Measurements from ENCODE around the gene CRHR1. TPM values are rescaled to one million over a fixed set of nuclear protein-coding genes. Genes with fewer than 3 reads are reported as not detected.

CRHR1 gene
- total RNA-seq, 1 experiment from 2014 or later, result 0.15 TPM

DNA sequence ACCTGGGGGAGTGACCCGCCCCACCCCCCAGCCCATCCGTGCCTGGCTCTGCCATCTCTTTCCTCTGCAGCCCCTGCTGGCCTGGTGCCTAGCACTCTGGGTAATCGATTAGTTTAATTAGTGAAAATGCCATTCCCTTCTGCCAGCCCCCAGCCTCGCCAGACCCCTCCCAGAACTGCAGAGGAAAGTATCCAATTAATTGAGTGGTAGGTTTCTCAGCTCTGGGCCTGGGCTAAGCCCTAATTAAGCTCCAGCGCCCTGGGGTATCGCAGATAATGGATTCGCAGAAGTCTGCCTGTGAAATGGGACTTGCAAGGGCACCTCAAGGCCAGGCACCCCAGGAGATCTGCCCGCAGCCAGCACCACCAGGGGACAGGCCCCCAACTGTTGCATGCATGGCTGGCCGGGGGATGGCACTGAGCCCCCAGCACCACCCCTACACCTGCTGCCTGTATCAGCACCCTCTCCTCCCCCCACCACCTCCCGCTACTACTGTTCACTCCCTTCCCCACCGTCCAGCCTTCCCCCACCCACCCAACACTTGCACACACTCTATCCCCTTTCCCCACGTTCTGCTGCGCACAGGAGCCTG is 40.9 kb downstream of the CRHR1 start:
- Histone ChIP-seq H3K4me3 (ENCODE audit: low read depth in 2 of 2, low read length in 2 of 2) (no peak overlapping the region), H3K9me3 (ENCODE audit: control insufficient read depth, insufficient read depth, low read depth, low read length) (no peaks in the 10 kb centered on the region), H3K36me3 (ENCODE audit: control insufficient read depth, insufficient read depth, low read length) (no peaks in the 10 kb centered on the region), H3K27me3 (ENCODE audit: control insufficient read depth, insufficient read depth, low read length) (no peaks in the 10 kb centered on the region), H3K27ac (ENCODE audit: low read length) (no peak overlapping the region), H3K4me1 (ENCODE audit: control insufficient read depth, insufficient read depth, low read length) (no peaks in the 10 kb centered on the region)
- intact Hi-C loops (cut with micrococcal nuclease; ENCODE audit: unreplicated experiment), result no loop called here
- TF ChIP-seq SIN3A (IDR thresholded peaks at IDR 0.05; ENCODE audit: borderline replicate concordance, insufficient read depth, low read depth, low read length) (no peak), TCF7L2 (IDR thresholded peaks at IDR 0.05; ENCODE audit: low read depth, low read length) (no peak)
- TF ChIP-seq, protein P1, sequence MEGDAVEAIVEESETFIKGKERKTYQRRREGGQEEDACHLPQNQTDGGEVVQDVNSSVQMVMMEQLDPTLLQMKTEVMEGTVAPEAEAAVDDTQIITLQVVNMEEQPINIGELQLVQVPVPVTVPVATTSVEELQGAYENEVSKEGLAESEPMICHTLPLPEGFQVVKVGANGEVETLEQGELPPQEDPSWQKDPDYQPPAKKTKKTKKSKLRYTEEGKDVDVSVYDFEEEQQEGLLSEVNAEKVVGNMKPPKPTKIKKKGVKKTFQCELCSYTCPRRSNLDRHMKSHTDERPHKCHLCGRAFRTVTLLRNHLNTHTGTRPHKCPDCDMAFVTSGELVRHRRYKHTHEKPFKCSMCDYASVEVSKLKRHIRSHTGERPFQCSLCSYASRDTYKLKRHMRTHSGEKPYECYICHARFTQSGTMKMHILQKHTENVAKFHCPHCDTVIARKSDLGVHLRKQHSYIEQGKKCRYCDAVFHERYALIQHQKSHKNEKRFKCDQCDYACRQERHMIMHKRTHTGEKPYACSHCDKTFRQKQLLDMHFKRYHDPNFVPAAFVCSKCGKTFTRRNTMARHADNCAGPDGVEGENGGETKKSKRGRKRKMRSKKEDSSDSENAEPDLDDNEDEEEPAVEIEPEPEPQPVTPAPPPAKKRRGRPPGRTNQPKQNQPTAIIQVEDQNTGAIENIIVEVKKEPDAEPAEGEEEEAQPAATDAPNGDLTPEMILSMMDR (IDR thresholded peaks at IDR 0.05), result no peak
- TF ChIP-seq, protein P2, sequence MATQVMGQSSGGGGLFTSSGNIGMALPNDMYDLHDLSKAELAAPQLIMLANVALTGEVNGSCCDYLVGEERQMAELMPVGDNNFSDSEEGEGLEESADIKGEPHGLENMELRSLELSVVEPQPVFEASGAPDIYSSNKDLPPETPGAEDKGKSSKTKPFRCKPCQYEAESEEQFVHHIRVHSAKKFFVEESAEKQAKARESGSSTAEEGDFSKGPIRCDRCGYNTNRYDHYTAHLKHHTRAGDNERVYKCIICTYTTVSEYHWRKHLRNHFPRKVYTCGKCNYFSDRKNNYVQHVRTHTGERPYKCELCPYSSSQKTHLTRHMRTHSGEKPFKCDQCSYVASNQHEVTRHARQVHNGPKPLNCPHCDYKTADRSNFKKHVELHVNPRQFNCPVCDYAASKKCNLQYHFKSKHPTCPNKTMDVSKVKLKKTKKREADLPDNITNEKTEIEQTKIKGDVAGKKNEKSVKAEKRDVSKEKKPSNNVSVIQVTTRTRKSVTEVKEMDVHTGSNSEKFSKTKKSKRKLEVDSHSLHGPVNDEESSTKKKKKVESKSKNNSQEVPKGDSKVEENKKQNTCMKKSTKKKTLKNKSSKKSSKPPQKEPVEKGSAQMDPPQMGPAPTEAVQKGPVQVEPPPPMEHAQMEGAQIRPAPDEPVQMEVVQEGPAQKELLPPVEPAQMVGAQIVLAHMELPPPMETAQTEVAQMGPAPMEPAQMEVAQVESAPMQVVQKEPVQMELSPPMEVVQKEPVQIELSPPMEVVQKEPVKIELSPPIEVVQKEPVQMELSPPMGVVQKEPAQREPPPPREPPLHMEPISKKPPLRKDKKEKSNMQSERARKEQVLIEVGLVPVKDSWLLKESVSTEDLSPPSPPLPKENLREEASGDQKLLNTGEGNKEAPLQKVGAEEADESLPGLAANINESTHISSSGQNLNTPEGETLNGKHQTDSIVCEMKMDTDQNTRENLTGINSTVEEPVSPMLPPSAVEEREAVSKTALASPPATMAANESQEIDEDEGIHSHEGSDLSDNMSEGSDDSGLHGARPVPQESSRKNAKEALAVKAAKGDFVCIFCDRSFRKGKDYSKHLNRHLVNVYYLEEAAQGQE (IDR thresholded peaks at IDR 0.05; ENCODE audit: insufficient read depth in 1 of 2, low read depth in 2 of 2, low read length in 1 of 2), result no peak
- BruUV-seq (replicated peaks), result no TSS peak
- no peak for DNase-seq (ENCODE audit: low read depth, low spot score)
- no peak for ATAC-seq
- in situ Hi-C loops (cut with HindIII; ENCODE audit: low pct_unique_long_range_greater_than_20kb, low sequenced_read_pairs), result no loop called here
- POLR2A ChIA-PET, result no interaction called here
- CTCF ChIA-PET, result no interaction called here

DNA sequence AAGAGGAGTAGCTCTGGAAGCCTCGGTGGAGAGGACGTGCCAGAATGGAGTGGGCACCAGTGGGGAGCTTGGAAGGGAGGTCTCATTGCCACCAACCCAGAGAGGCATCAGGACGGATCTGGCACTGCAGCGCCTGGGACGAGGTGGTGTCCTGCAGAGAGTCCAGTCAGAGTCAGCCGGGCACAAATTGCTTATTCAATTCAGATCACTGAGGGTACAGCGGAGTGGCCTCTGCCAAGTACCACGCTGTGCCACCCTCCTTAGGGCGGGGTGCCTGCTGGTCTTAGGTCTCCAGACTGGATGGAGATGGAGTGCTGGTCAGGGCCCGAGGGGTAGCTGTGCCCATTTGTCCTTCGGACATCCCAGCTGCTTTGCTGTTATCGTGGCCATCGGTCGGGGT is 41.7 kb downstream of the CRHR1 start:
- TF ChIP-seq POLR2AphosphoS5 (IDR thresholded peaks at IDR 0.05; ENCODE audit: low read depth, low read length) (no peak), SIN3A (IDR thresholded peaks at IDR 0.05; ENCODE audit: borderline replicate concordance, insufficient read depth, low read depth, low read length) (no peak), TCF7L2 (IDR thresholded peaks at IDR 0.05; ENCODE audit: low read depth, low read length) (no peak)
- TF ChIP-seq, protein P1 (IDR thresholded peaks at IDR 0.05), result no peak
- TF ChIP-seq, protein P2 (IDR thresholded peaks at IDR 0.05; ENCODE audit: insufficient read depth in 1 of 2, low read depth in 2 of 2, low read length in 1 of 2), result no peak
- ATAC-seq, result no peak
- no peaks in the 10 kb centered on the region for H3K4me1 ChIP-seq (ENCODE audit: control insufficient read depth, insufficient read depth, low read length)
- H3K27me3 ChIP-seq (ENCODE audit: control insufficient read depth, insufficient read depth, low read length), result no peaks in the 10 kb centered on the region
- intact Hi-C loops (cut with micrococcal nuclease; ENCODE audit: unreplicated experiment) (no loop called here), in situ Hi-C loops (cut with HindIII; ENCODE audit: low pct_unique_long_range_greater_than_20kb, low sequenced_read_pairs) (no loop called here)
- no peak overlapping the region for H3K4me3 ChIP-seq (ENCODE audit: low read depth in 2 of 2, low read length in 2 of 2)
- no TSS peak for BruUV-seq (replicated peaks)
- CTCF ChIA-PET, result interaction anchor here (1.2 kb wide), 1 partner anchor 104 kb away, joined by 3 read pairs; no protein-coding TSS in a partner anchor
- H3K36me3 ChIP-seq (ENCODE audit: control insufficient read depth, insufficient read depth, low read length), result no peaks in the 10 kb centered on the region
- DNase-seq (ENCODE audit: low read depth, low spot score), result no peak
- H3K9me3 ChIP-seq (ENCODE audit: control insufficient read depth, insufficient read depth, low read depth, low read length), result no peaks in the 10 kb centered on the region
- POLR2A ChIA-PET, result no interaction called here
- H3K27ac ChIP-seq (ENCODE audit: low read length), result no peak overlapping the region

Data from Panc1 (cell line).